Measurements from ENCODE around the gene MIOX.
A peak's percentile ranks its signal among the peaks of the same experiment; 100 is the strongest.

MIOX gene

DNA sequence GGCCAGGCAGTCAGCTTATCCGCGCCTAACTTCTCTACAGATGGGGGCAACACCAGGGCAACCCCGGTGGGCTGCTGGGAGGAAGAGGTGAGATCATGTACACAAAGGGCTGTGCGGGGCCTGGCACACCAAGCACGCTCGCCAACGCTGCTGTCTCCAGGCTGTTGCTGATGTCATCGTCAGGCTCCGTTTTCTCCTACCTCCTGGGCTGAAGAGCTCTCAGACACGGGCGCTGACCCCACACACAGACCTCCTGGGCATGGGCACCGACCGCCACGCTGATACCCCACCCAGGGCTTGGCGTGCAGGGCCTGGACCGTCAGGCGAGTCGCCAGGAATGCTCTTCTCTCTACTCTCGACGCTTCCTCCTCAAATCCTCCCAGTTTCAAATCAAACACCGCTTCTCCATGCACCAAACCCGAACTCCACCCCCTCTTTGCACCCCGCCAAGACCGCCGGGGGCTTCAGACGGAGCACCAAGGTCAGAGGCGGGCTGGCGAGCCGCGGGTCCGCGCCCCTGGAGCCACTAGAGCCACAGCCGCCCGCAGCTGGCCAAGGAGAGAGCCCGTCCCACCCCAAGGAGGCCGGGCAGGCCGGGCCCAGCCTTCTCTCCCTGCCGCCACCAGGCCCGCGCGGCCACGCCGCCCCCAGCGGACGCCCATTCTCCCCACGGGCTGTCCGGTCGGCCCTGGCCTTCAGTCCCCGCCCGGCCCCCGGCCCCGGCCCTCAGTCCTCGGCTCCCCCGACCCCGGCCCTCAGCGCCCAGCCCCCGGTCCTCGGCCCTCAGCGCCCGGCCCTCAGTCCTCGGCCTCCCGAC, 12.6 kb upstream of the MIOX start:
- Histone ChIP-seq H3K9me3 (ENCODE audit: control insufficient read depth, low read length) (no peaks in the 10 kb centered on the region), H3K27ac (ENCODE audit: insufficient read depth, low read length, poor library complexity, severe bottlenecking) (peak overlapping the region; percentile 76), H3K4me3 (ENCODE audit: insufficient read depth, low read depth, low read length, poor library complexity, severe bottlenecking) (peak overlapping the region; percentile 83), H3K4me1 (ENCODE audit: control insufficient read depth, insufficient read depth, low read length, poor library complexity, severe bottlenecking) (peaks cover 50% of the 10 kb centered on the region), H3K27me3 (replicated peaks; ENCODE audit: control insufficient read depth, insufficient read depth, low read length, poor library complexity, severe bottlenecking) (no peaks in the 10 kb centered on the region), H3K36me3 (ENCODE audit: control insufficient read depth, insufficient read depth, low read length) (no peaks in the 10 kb centered on the region)
- no peak for DNase-seq

- Histone ChIP-seq H3K4me1 (ENCODE audit: control insufficient read depth, insufficient read depth, low read length, poor library complexity, severe bottlenecking) (peaks cover 44% of the 10 kb centered on the region), H3K9me3 (ENCODE audit: control insufficient read depth, low read length) (no peaks in the 10 kb centered on the region), H3K27ac (ENCODE audit: insufficient read depth, low read length, poor library complexity, severe bottlenecking) (peak within 1 kb of the TSS; percentile 76), H3K27me3 (replicated peaks; ENCODE audit: control insufficient read depth, insufficient read depth, low read length, poor library complexity, severe bottlenecking) (no peaks in the 10 kb centered on the region), H3K36me3 (ENCODE audit: control insufficient read depth, insufficient read depth, low read length) (no peaks in the 10 kb centered on the region), H3K4me3 (ENCODE audit: insufficient read depth, low read depth, low read length, poor library complexity, severe bottlenecking) (peak within 1 kb of the TSS; percentile 83)
- DNase-seq: peak; percentile 78 to 84 (median 78)
Measured at GRCh38 chr22:50474710-50475651, 11.7 kb upstream of the MIOX start, which contains the start of gene SBF1. TSS of gene SBF1 (minus strand) at chr22:50475035. CDS start at chr22:50474840, 195 bp downstream.

DNA sequence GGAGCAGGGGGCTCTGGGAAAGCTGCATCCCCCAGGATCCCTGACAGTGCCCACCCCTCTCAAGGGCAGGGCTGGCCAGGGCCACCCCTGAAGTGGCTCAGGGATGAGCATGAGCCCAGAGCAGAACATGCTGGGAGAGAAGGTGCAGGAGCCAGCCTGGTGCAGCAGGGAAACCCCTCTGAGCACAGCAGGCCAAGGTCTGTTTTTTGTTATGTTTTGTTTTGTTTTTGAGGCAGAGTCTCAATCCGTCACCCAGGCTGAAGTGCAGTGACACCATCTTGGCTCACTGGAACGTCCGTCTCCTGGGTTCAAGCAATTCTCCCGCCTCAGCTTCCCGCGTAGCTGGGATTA, 11.0 kb upstream of the MIOX start:
- Histone ChIP-seq H3K27ac (ENCODE audit: insufficient read depth, low read length, poor library complexity, severe bottlenecking) (peak overlapping the region; percentile 76), H3K4me1 (ENCODE audit: control insufficient read depth, insufficient read depth, low read length, poor library complexity, severe bottlenecking) (peaks cover 38% of the 10 kb centered on the region), H3K36me3 (ENCODE audit: control insufficient read depth, insufficient read depth, low read length) (no peaks in the 10 kb centered on the region), H3K9me3 (ENCODE audit: control insufficient read depth, low read length) (no peaks in the 10 kb centered on the region), H3K4me3 (ENCODE audit: insufficient read depth, low read depth, low read length, poor library complexity, severe bottlenecking) (peak overlapping the region; percentile 83), H3K27me3 (replicated peaks; ENCODE audit: control insufficient read depth, insufficient read depth, low read length, poor library complexity, severe bottlenecking) (no peaks in the 10 kb centered on the region)
- no peak for DNase-seq

DNA sequence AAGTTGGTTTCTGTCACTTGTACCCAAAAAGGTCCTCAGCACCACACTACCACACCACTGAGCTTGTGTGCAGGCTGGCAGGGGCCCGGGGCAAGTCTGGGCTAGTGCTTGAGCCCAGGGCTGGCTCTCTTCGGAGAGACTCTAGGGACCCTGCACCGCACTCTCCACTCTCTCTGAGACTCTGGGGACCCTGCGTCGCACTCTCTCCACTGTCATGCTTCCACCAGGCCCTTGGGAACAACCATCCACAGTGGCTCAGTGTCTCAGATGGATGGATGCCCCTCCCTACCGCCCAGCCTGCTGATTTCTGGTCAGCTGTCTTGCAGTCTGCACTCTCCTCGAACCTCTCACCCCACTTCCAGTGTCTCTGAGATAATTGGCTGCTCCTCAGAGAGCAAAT, 9.8 kb upstream of the MIOX start:
- Histone ChIP-seq H3K27me3 (replicated peaks; ENCODE audit: control insufficient read depth, insufficient read depth, low read length, poor library complexity, severe bottlenecking) (no peaks in the 10 kb centered on the region), H3K4me1 (ENCODE audit: control insufficient read depth, insufficient read depth, low read length, poor library complexity, severe bottlenecking) (peaks cover 33% of the 10 kb centered on the region), H3K36me3 (ENCODE audit: control insufficient read depth, insufficient read depth, low read length) (no peaks in the 10 kb centered on the region), H3K9me3 (ENCODE audit: control insufficient read depth, low read length) (no peaks in the 10 kb centered on the region), H3K27ac (ENCODE audit: insufficient read depth, low read length, poor library complexity, severe bottlenecking) (no peak overlapping the region), H3K4me3 (ENCODE audit: insufficient read depth, low read depth, low read length, poor library complexity, severe bottlenecking) (no peak overlapping the region)
- DNase-seq: no peak

DNA sequence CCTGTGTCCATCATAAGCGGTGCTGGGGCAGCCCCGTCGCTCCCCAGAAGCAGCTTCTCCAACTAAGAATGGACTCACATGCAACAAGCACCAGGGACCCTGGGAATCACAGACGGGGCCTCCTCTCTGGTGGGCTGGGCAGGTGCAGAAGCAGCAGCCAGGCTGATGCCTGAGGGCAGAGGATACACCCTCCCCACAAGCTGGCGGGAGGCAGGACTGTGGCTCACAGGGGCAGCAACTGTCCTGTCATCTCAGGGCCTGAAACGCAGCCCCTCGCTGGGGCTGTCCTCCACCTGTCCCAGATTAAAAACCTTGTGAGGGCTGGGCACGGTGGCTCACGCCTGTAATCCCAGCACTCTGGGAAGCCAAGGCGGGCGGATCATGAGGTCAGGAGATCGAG, 8.7 kb upstream of the MIOX start:
- Histone ChIP-seq H3K27ac (ENCODE audit: insufficient read depth, low read length, poor library complexity, severe bottlenecking) (no peak overlapping the region), H3K36me3 (ENCODE audit: control insufficient read depth, insufficient read depth, low read length) (no peaks in the 10 kb centered on the region), H3K4me1 (ENCODE audit: control insufficient read depth, insufficient read depth, low read length, poor library complexity, severe bottlenecking) (peaks cover 30% of the 10 kb centered on the region), H3K4me3 (ENCODE audit: insufficient read depth, low read depth, low read length, poor library complexity, severe bottlenecking) (no peak overlapping the region), H3K27me3 (replicated peaks; ENCODE audit: control insufficient read depth, insufficient read depth, low read length, poor library complexity, severe bottlenecking) (no peaks in the 10 kb centered on the region), H3K9me3 (ENCODE audit: control insufficient read depth, low read length) (no peaks in the 10 kb centered on the region)
- no peak for DNase-seq

- H3K27me3 ChIP-seq (replicated peaks; ENCODE audit: control insufficient read depth, insufficient read depth, low read length, poor library complexity, severe bottlenecking): no peaks in the 10 kb centered on the region
- DNase-seq: no peak
Measured at GRCh38 chr22:50479721-50480120, 6.9 kb upstream of the MIOX start.

GRCh38 chr22:50481045-50481439, 5.6 kb upstream of the MIOX start:
- Histone ChIP-seq H3K9me3 (ENCODE audit: control insufficient read depth, low read length) (no peaks in the 10 kb centered on the region), H3K4me1 (ENCODE audit: control insufficient read depth, insufficient read depth, low read length, poor library complexity, severe bottlenecking) (peaks cover 15% of the 10 kb centered on the region), H3K27ac (ENCODE audit: insufficient read depth, low read length, poor library complexity, severe bottlenecking) (no peak overlapping the region), H3K27me3 (replicated peaks; ENCODE audit: control insufficient read depth, insufficient read depth, low read length, poor library complexity, severe bottlenecking) (no peaks in the 10 kb centered on the region), H3K36me3 (ENCODE audit: control insufficient read depth, insufficient read depth, low read length) (no peaks in the 10 kb centered on the region), H3K4me3 (ENCODE audit: insufficient read depth, low read depth, low read length, poor library complexity, severe bottlenecking) (peak overlapping the region; percentile 50)
- DNase-seq: no peak

More at GRCh38 chr22:50479721-50480120, 6.9 kb upstream of the MIOX start:
- H3K4me3 ChIP-seq (ENCODE audit: insufficient read depth, low read depth, low read length, poor library complexity, severe bottlenecking): no peak overlapping the region
- peaks cover 19% of the 10 kb centered on the region for H3K4me1 ChIP-seq (ENCODE audit: control insufficient read depth, insufficient read depth, low read length, poor library complexity, severe bottlenecking)
- no peaks in the 10 kb centered on the region for H3K36me3 ChIP-seq (ENCODE audit: control insufficient read depth, insufficient read depth, low read length)
- H3K27ac ChIP-seq (ENCODE audit: insufficient read depth, low read length, poor library complexity, severe bottlenecking): no peak overlapping the region
- H3K9me3 ChIP-seq (ENCODE audit: control insufficient read depth, low read length): no peaks in the 10 kb centered on the region

- Histone ChIP-seq H3K9me3 (ENCODE audit: control insufficient read depth, low read length) (no peaks in the 10 kb centered on the region), H3K36me3 (ENCODE audit: control insufficient read depth, insufficient read depth, low read length) (no peaks in the 10 kb centered on the region), H3K4me3 (ENCODE audit: insufficient read depth, low read depth, low read length, poor library complexity, severe bottlenecking) (peak within 1 kb of the TSS; percentile 57), H3K4me1 (ENCODE audit: control insufficient read depth, insufficient read depth, low read length, poor library complexity, severe bottlenecking) (peaks cover 15% of the 10 kb centered on the region), H3K27me3 (replicated peaks; ENCODE audit: control insufficient read depth, insufficient read depth, low read length, poor library complexity, severe bottlenecking) (no peaks in the 10 kb centered on the region), H3K27ac (ENCODE audit: insufficient read depth, low read length, poor library complexity, severe bottlenecking) (no peak within 1 kb of the TSS)
- peak; percentile 41 to 60 (median 51) for DNase-seq
Measured at GRCh38 chr22:50481440-50482106, 5.1 kb upstream of the MIOX start, which contains the start of gene ADM2. TSS of gene ADM2 (plus strand) at chr22:50481543. CDS start at chr22:50481848, 305 bp downstream.

GRCh38 chr22:50482107-50483074, 4.3 kb upstream of the MIOX start:
- no peak for DNase-seq
- Histone ChIP-seq H3K4me1 (ENCODE audit: control insufficient read depth, insufficient read depth, low read length, poor library complexity, severe bottlenecking) (peaks cover 15% of the 10 kb centered on the region), H3K27ac (ENCODE audit: insufficient read depth, low read length, poor library complexity, severe bottlenecking) (no peak overlapping the region), H3K9me3 (ENCODE audit: control insufficient read depth, low read length) (no peaks in the 10 kb centered on the region), H3K27me3 (replicated peaks; ENCODE audit: control insufficient read depth, insufficient read depth, low read length, poor library complexity, severe bottlenecking) (no peaks in the 10 kb centered on the region), H3K36me3 (ENCODE audit: control insufficient read depth, insufficient read depth, low read length) (no peaks in the 10 kb centered on the region), H3K4me3 (ENCODE audit: insufficient read depth, low read depth, low read length, poor library complexity, severe bottlenecking) (peak overlapping the region; percentile 57)

Data from effector memory CD4-positive, alpha-beta T cell (primary cell).